Type B pancreatic cell (in vitro differentiated cells): ENCODE measurements around the gene PKHD1. TPM values are rescaled to one million over a fixed set of nuclear protein-coding genes. Genes with fewer than 3 reads are reported as not detected.

Experiments
- DNase-seq: peaks from one replicate; pipeline ENCODE4 v3.0.0; 2021; ENCODE audit warnings: mixed read lengths; ENCODE audit not compliant: unreplicated experiment; ENCODE audit errors: extremely low spot score
- H3K27ac Mint-ChIP-seq: 2 replicates; pipeline ENCODE4 v1.8.0; 2021; ENCODE audit warnings: mild to moderate bottlenecking, mixed read lengths
- H3K27me3 Mint-ChIP-seq: 2 replicates; pipeline ENCODE4 v1.8.0; 2021; ENCODE audit warnings: mixed read lengths
- H3K36me3 Mint-ChIP-seq: 2 replicates; pipeline ENCODE4 v1.8.0; 2021; ENCODE audit warnings: mixed read lengths
- H3K4me1 Mint-ChIP-seq: one replicate; pipeline ENCODE4 v1.8.0; 2021; ENCODE audit warnings: mixed read lengths; ENCODE audit not compliant: unreplicated experiment
- H3K4me3 Mint-ChIP-seq: 2 replicates; pipeline ENCODE4 v1.8.0; 2021; ENCODE audit warnings: mild to moderate bottlenecking, mixed read lengths
- H3K9me3 Mint-ChIP-seq: 2 replicates; pipeline ENCODE4 v1.8.0; 2021; ENCODE audit warnings: mixed read lengths
- long read RNA-seq: library from polyadenylated mRNA; unstranded; transcript quantifications from one replicate; pipeline ENCODE4 v2.0.0, GENCODE V29; 2020
- total RNA-seq: library from RNA; stranded (reverse); gene quantifications from 2 replicates; pipeline ENCODE4 v1.2.1, GENCODE V29; 2021; ENCODE audit warnings: low replicate concordance
- TF ChIP-seq, protein P1 (sequence below): fragments of 200-600 bp; sonication (generic); conservative IDR thresholded peaks from 2 replicates; pipeline ENCODE4 v1.5.0; 2021; ENCODE audit warnings: antibody characterized with exemption, mild to moderate bottlenecking

Gene PKHD1, protein sequence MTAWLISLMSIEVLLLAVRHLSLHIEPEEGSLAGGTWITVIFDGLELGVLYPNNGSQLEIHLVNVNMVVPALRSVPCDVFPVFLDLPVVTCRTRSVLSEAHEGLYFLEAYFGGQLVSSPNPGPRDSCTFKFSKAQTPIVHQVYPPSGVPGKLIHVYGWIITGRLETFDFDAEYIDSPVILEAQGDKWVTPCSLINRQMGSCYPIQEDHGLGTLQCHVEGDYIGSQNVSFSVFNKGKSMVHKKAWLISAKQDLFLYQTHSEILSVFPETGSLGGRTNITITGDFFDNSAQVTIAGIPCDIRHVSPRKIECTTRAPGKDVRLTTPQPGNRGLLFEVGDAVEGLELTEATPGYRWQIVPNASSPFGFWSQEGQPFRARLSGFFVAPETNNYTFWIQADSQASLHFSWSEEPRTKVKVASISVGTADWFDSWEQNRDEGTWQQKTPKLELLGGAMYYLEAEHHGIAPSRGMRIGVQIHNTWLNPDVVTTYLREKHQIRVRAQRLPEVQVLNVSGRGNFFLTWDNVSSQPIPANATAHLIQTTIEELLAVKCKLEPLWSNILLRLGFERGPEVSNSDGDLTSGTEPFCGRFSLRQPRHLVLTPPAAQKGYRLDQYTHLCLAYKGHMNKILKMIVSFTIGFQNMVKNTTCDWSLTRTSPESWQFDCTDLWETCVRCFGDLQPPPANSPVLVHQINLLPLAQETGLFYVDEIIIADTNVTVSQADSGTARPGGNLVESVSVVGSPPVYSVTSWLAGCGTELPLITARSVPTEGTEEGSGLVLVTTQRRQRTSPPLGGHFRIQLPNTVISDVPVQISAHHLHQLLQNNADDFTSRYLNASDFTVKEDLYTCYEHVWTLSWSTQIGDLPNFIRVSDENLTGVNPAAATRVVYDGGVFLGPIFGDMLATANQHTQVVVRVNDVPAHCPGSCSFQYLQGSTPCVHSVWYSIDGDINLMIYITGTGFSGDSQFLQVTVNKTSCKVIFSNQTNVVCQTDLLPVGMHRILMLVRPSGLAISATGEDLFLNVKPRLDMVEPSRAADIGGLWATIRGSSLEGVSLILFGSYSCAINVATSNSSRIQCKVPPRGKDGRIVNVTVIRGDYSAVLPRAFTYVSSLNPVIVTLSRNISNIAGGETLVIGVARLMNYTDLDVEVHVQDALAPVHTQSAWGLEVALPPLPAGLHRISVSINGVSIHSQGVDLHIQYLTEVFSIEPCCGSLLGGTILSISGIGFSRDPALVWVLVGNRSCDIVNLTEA (N-terminal part only)
- total RNA-seq, result 0.52 and 0.75 TPM in 2 replicates
- long read RNA-seq, partial matches to known transcripts, result 0 of 4 reads
- long read RNA-seq, other reads (novel, unspliced or antisense), result 4 of 4 reads

- H3K27me3 Mint-ChIP-seq, result peaks cover 3% of the 10 kb centered on the region
- no peak for DNase-seq
- no peaks in the 10 kb centered on the region for H3K9me3 Mint-ChIP-seq
- peaks cover 7% of the 10 kb centered on the region for H3K4me1 Mint-ChIP-seq
- no peaks in the 10 kb centered on the region for H3K36me3 Mint-ChIP-seq
- TF ChIP-seq, protein P1, sequence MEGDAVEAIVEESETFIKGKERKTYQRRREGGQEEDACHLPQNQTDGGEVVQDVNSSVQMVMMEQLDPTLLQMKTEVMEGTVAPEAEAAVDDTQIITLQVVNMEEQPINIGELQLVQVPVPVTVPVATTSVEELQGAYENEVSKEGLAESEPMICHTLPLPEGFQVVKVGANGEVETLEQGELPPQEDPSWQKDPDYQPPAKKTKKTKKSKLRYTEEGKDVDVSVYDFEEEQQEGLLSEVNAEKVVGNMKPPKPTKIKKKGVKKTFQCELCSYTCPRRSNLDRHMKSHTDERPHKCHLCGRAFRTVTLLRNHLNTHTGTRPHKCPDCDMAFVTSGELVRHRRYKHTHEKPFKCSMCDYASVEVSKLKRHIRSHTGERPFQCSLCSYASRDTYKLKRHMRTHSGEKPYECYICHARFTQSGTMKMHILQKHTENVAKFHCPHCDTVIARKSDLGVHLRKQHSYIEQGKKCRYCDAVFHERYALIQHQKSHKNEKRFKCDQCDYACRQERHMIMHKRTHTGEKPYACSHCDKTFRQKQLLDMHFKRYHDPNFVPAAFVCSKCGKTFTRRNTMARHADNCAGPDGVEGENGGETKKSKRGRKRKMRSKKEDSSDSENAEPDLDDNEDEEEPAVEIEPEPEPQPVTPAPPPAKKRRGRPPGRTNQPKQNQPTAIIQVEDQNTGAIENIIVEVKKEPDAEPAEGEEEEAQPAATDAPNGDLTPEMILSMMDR, result peak; percentile 66
- H3K27ac Mint-ChIP-seq, result peak within 1 kb of the TSS; percentile 0
- peak within 1 kb of the TSS; percentile 1 for H3K4me3 Mint-ChIP-seq
Measured at GRCh38 chr6:52087498-52087999, at the start of gene PKHD1. TSS of gene PKHD1 (minus strand) at chr6:52087613. CDS start at chr6:52084933, 2,680 bp downstream.

GRCh38 chr6:52136934-52137467, 49.6 kb upstream of the PKHD1 start:
- Mint-ChIP-seq H3K4me1 (no peaks in the 10 kb centered on the region), H3K4me3 (no peak overlapping the region), H3K27me3 (peaks cover 20% of the 10 kb centered on the region), H3K36me3 (no peaks in the 10 kb centered on the region), H3K27ac (no peak overlapping the region), H3K9me3 (no peaks in the 10 kb centered on the region)
- TF ChIP-seq, protein P1, result no peak
- DNase-seq, result no peak

GRCh38 chr6:52136055-52136454, 48.6 kb upstream of the PKHD1 start:
- H3K36me3 Mint-ChIP-seq, result no peaks in the 10 kb centered on the region

GRCh38 chr6:52135217-52135616, 47.8 kb upstream of the PKHD1 start:
- Mint-ChIP-seq H3K27me3 (peaks cover 20% of the 10 kb centered on the region), H3K4me3 (no peak overlapping the region), H3K9me3 (no peaks in the 10 kb centered on the region), H3K36me3 (no peaks in the 10 kb centered on the region), H3K4me1 (no peaks in the 10 kb centered on the region), H3K27ac (no peak overlapping the region)
- no peak for DNase-seq
- TF ChIP-seq, protein P1, result no peak

More at GRCh38 chr6:52136055-52136454, 48.6 kb upstream of the PKHD1 start:
- no peak overlapping the region for H3K27ac Mint-ChIP-seq
- no peaks in the 10 kb centered on the region for H3K9me3 Mint-ChIP-seq
- peaks cover 20% of the 10 kb centered on the region for H3K27me3 Mint-ChIP-seq
- DNase-seq, result no peak
- H3K4me1 Mint-ChIP-seq, result no peaks in the 10 kb centered on the region
- no peak overlapping the region for H3K4me3 Mint-ChIP-seq
- TF ChIP-seq, protein P1, result no peak

- Mint-ChIP-seq H3K4me3 (no peak overlapping the region), H3K4me1 (no peaks in the 10 kb centered on the region), H3K27me3 (peaks cover 20% of the 10 kb centered on the region), H3K27ac (no peak overlapping the region), H3K36me3 (no peaks in the 10 kb centered on the region), H3K9me3 (no peaks in the 10 kb centered on the region)
- TF ChIP-seq, protein P1, result no peak
- no peak for DNase-seq
Measured at GRCh38 chr6:52134011-52134410, 46.6 kb upstream of the PKHD1 start.
